HTR-8/SVneo (cell line): ENCODE measurements around the gene ADGRA3.
A peak's percentile ranks its signal among the peaks of the same experiment; 100 is the strongest.
"Not testable (repeated sequence)": the region's sequence is repeated elsewhere in the genome, so short reads cannot be mapped to it uniquely, and the experiment has no call there.

Experiments
- DNase-seq: peaks from one replicate; pipeline ENCODE4 v3.0.0; 2011; ENCODE audit warnings: low spot score, mixed read lengths; ENCODE audit not compliant: insufficient read length
- FAIRE-seq: peaks from 2 replicates; lab custom pipeline; 2011; peaks lifted over from hg19 to GRCh38; lab: Jason Lieb, UNC

Gene ADGRA3

GRCh38 chr4:22398671-22399070 is 117.2 kb downstream of the ADGRA3 start:
- FAIRE-seq (no peak), DNase-seq (no peak)

- FAIRE-seq: no peak
- no peak for DNase-seq
These were observed 124.3 kb downstream of the ADGRA3 start for GRCh38 chr4:22391551-22391950.

GRCh38 chr4:22389240-22389870 is 126.5 kb downstream of the ADGRA3 start:
- FAIRE-seq (no peak), DNase-seq (peak; percentile 29)

- FAIRE-seq (no peak), DNase-seq (peak; percentile 37)
These were observed 130.3 kb downstream of the ADGRA3 start for GRCh38 chr4:22385611-22386011.

GRCh38 chr4:22384154-22384553 is 131.7 kb downstream of the ADGRA3 start:
- no peak for FAIRE-seq

GRCh38 chr4:22382216-22382615 is 133.7 kb downstream of the ADGRA3 start:
- DNase-seq, FAIRE-seq: not testable (repeated sequence)

More at GRCh38 chr4:22384154-22384553, 131.7 kb downstream of the ADGRA3 start:
- DNase-seq: no peak

- no peak for FAIRE-seq
- no peak for DNase-seq
These were observed 142.9 kb downstream of the ADGRA3 start for GRCh38 chr4:22372986-22373385.

- no peak for FAIRE-seq
- DNase-seq: no peak
These were observed 145.8 kb downstream of the ADGRA3 start for GRCh38 chr4:22369901-22370562.

GRCh38 chr4:22363787-22364186 is 152.1 kb downstream of the ADGRA3 start:
- DNase-seq: no peak
- FAIRE-seq: no peak

GRCh38 chr4:22363036-22363435 is 152.8 kb downstream of the ADGRA3 start:
- no peak for DNase-seq
- FAIRE-seq: no peak

- peak; percentile 23 for DNase-seq
- no peak for FAIRE-seq
These were observed 158.8 kb downstream of the ADGRA3 start for GRCh38 chr4:22356987-22357596.

GRCh38 chr4:22348410-22348809 is 167.5 kb downstream of the ADGRA3 start:
- no peak for FAIRE-seq

GRCh38 chr4:22345678-22346077 is 170.2 kb downstream of the ADGRA3 start:
- FAIRE-seq: no peak

More at GRCh38 chr4:22348410-22348809, 167.5 kb downstream of the ADGRA3 start:
- DNase-seq: peak; percentile 4

GRCh38 chr4:22345055-22345454 is 170.8 kb downstream of the ADGRA3 start:
- no peak for FAIRE-seq
- no peak for DNase-seq

More at GRCh38 chr4:22345678-22346077, 170.2 kb downstream of the ADGRA3 start:
- no peak for DNase-seq

- DNase-seq (no peak), FAIRE-seq (no peak)
These were observed 172.3 kb downstream of the ADGRA3 start for GRCh38 chr4:22343606-22344005.

- no peak for DNase-seq
- FAIRE-seq: no peak
These were observed 176.4 kb downstream of the ADGRA3 start for GRCh38 chr4:22339491-22339890.

- peak; percentile 69 for FAIRE-seq
- no peak for DNase-seq
These were observed 177.1 kb downstream of the ADGRA3 start for GRCh38 chr4:22338796-22339195.
